MM.1S (cell line): ENCODE data around the gene RND1.

ENCODE experiments used
- EZH2 ChIP-seq: fragments of 300-600 bp; sonication (generic); optimal IDR thresholded peaks from 2 replicates; pipeline ENCODE3; 2017; ENCODE audit warnings: low read depth, mild to moderate bottlenecking, antibody characterized with exemption, low read length, mixed read lengths
- TF ChIP-seq, protein P1 (sequence below): fragments of 300-600 bp; sonication (generic); IDR thresholded peaks from 2 replicates; pipeline ENCODE4 v1.5.1; 2016; ENCODE audit warnings: antibody characterized with exemption, low read length, mixed read lengths

DNA sequence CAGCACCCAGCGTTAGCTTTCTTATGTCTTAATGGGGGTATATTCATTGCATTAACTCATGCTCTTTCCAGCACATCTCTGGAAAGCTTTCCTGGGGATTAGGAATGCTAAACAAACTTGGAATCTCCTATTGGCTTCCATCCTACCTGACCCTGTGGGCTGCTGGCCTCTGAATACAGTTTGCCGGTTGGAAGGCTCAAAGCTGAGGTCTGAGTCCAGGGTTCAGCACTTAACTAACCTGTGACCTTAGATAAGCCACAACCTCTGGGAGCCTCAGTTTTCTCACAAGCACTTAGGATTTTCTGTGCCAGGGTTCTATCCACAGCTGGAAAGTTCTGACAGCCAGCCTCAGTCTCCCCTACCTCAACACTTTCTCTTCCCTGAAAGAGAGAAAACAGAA is 12.9 kb upstream of the RND1 start:
- no peak for TF ChIP-seq EZH2
- TF ChIP-seq, protein P1, sequence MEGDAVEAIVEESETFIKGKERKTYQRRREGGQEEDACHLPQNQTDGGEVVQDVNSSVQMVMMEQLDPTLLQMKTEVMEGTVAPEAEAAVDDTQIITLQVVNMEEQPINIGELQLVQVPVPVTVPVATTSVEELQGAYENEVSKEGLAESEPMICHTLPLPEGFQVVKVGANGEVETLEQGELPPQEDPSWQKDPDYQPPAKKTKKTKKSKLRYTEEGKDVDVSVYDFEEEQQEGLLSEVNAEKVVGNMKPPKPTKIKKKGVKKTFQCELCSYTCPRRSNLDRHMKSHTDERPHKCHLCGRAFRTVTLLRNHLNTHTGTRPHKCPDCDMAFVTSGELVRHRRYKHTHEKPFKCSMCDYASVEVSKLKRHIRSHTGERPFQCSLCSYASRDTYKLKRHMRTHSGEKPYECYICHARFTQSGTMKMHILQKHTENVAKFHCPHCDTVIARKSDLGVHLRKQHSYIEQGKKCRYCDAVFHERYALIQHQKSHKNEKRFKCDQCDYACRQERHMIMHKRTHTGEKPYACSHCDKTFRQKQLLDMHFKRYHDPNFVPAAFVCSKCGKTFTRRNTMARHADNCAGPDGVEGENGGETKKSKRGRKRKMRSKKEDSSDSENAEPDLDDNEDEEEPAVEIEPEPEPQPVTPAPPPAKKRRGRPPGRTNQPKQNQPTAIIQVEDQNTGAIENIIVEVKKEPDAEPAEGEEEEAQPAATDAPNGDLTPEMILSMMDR: no peak
